Esophagus squamous epithelium (tissue), 4 donors: Measurements from ENCODE around the gene MTFMT.

Experiments
- CTCF ChIP-seq, 6 experiments: fragments of 450-650 bp in 4 of 6; fragments of 200-600 bp in 2 of 6; sonication (generic) in 2 of 6; IDR thresholded peaks; one replicate each; pipeline ENCODE4 v1.5.1; 2016 to 2019; ENCODE audit warnings: antibody characterized with exemption in 6 of 6, mild to moderate bottlenecking in 4 of 6, moderate library complexity in 4 of 6
- POLR2A ChIP-seq, 4 donors: fragments of 450-650 bp; IDR thresholded peaks; one replicate each; pipeline ENCODE4 v1.6.1; 2017; ENCODE audit warnings: antibody characterized with exemption in 4 of 4, mild to moderate bottlenecking in 4 of 4, moderate library complexity in 3 of 4

GRCh38 chr15:64997066-64997465 is 32.4 kb downstream of the MTFMT start:
- TF ChIP-seq CTCF (IDR thresholded peaks at IDR 0.05), result no peak
- no peak for TF ChIP-seq POLR2A (IDR thresholded peaks at IDR 0.05)
